ENCODE results near the gene GLI3. TPM values are rescaled to one million over a fixed set of nuclear protein-coding genes. Genes with fewer than 3 reads are reported as not detected.

Gene GLI3
- total and polyA plus RNA-seq, 3 experiments from 2014 or later = 0.16 to 0.46 (median 0.44) TPM

DNA sequence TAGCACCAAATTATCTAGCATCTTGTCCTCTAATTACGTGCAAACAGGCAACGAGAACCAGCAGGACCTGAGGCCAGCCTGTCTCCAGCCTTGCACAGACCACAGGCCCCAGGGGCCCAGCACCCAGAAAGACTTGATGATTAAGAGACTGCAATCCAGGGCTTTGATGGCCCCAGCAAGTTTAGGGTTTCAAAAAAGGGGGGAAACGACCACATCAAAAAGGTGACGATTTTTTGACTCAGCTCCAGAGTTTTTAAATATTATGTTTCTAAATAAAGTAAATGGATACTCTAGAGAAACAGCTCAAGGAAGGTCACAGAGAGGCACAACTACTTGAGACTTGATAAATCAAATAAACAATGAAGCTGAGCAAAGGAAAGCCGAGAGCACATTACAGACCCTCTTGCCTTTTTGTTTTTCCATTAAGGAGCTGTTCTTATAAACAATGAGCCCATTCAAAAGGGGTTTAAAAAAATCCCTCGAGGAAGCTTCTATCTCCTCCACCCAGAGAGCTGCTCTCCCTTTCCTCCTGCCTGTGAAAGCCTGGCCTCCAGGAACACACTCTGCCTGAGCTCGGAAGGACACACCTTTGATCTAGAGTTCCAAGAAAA lies 44.1 kb downstream of the GLI3 start:
- Histone ChIP-seq H3K27me3 (ENCODE audit: insufficient read depth, low read length, poor library complexity, severe bottlenecking) (no peaks in the 10 kb centered on the region), H3K4me3 (ENCODE audit: low read length) (no peak overlapping the region), H3K36me3 (ENCODE audit: insufficient read depth, low read length) (no peaks in the 10 kb centered on the region), H3K4me1 (ENCODE audit: insufficient read depth, low read length) (no peaks in the 10 kb centered on the region), H3K9me3 (ENCODE audit: low read length) (no peaks in the 10 kb centered on the region), H3K27ac (ENCODE audit: low read depth, low read length) (no peak overlapping the region)
- no peaks in the 10 kb centered on the region for H3K27me3 Mint-ChIP-seq
- CTCF ChIA-PET = no interaction called here
- H3K4me1 Mint-ChIP-seq = peaks cover 3 to 9% (median 6%) of the 10 kb centered on the region in 3 donors
- H3K27ac Mint-ChIP-seq = no peak overlapping the region
- POLR2A ChIA-PET = no interaction called here
- no peak for DNase-seq
- H3K4me3 Mint-ChIP-seq = no peak overlapping the region
- peaks cover 0 to 1% (median 0%) of the 10 kb centered on the region in 3 donors for H3K36me3 Mint-ChIP-seq
- peaks cover 0 to 2% (median 0%) of the 10 kb centered on the region in 5 donors for H3K9me3 Mint-ChIP-seq

DNA sequence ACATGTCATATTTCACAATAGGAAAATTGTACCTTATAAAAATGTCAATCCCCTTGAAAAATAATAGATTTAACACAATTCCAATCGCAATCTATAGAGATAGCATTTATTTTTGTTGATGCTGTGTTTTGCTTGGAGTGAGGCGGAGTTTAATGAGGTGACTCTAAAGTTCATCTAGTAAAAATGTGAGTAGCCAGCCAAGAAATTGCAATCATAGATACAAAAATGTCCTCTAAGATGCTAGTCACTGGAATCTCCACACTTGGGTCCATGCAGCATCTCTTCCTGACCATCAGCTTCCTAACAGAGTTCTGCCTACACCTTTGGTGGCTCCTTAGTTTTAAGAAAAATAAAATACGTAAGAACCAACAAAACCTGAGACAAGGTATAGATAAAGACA lies 44.9 kb downstream of the GLI3 start:
- Mint-ChIP-seq H3K27me3 (no peaks in the 10 kb centered on the region), H3K4me1 (peaks cover 3 to 9% (median 6%) of the 10 kb centered on the region in 3 donors), H3K4me3 (no peak overlapping the region), H3K9me3 (peaks cover 0 to 2% (median 0%) of the 10 kb centered on the region in 5 donors), H3K27ac (no peak overlapping the region), H3K36me3 (peaks cover 0 to 1% (median 0%) of the 10 kb centered on the region in 3 donors)
- Histone ChIP-seq H3K36me3 (ENCODE audit: insufficient read depth, low read length) (no peaks in the 10 kb centered on the region), H3K4me1 (ENCODE audit: insufficient read depth, low read length) (no peaks in the 10 kb centered on the region), H3K27me3 (ENCODE audit: insufficient read depth, low read length, poor library complexity, severe bottlenecking) (no peaks in the 10 kb centered on the region), H3K27ac (ENCODE audit: low read depth, low read length) (no peak overlapping the region), H3K4me3 (ENCODE audit: low read length) (no peak overlapping the region), H3K9me3 (ENCODE audit: low read length) (no peaks in the 10 kb centered on the region)
- POLR2A ChIA-PET = no interaction called here
- CTCF ChIA-PET = no interaction called here
- DNase-seq = no peak

GRCh38 chr7:42189535-42189934 lies 47.5 kb downstream of the GLI3 start:
- Mint-ChIP-seq H3K4me3 (no peak overlapping the region), H3K36me3 (peaks cover 0 to 1% (median 0%) of the 10 kb centered on the region in 3 donors), H3K4me1 (peaks cover 3 to 9% (median 6%) of the 10 kb centered on the region in 3 donors), H3K9me3 (peaks cover 0 to 5% (median 3%) of the 10 kb centered on the region in 5 donors), H3K27me3 (peaks cover 0 to 4% of the 10 kb centered on the region in 2 donors), H3K27ac (no peak overlapping the region)
- Histone ChIP-seq H3K27ac (ENCODE audit: low read depth, low read length) (no peak overlapping the region), H3K4me3 (ENCODE audit: low read length) (no peak overlapping the region), H3K27me3 (ENCODE audit: insufficient read depth, low read length, poor library complexity, severe bottlenecking) (no peaks in the 10 kb centered on the region), H3K36me3 (ENCODE audit: insufficient read depth, low read length) (no peaks in the 10 kb centered on the region), H3K9me3 (ENCODE audit: low read length) (no peaks in the 10 kb centered on the region), H3K4me1 (ENCODE audit: insufficient read depth, low read length) (no peaks in the 10 kb centered on the region)
- ChIA-PET POLR2A (no interaction called here), CTCF (no interaction called here)
- no peak for DNase-seq

GRCh38 chr7:42186151-42186550 lies 50.9 kb downstream of the GLI3 start:
- Mint-ChIP-seq H3K36me3 (no peaks in the 10 kb centered on the region), H3K27me3 (peaks cover 0 to 6% of the 10 kb centered on the region in 2 donors), H3K4me3 (no peak overlapping the region), H3K27ac (no peak overlapping the region), H3K9me3 (peaks cover 0 to 7% (median 3%) of the 10 kb centered on the region in 5 donors), H3K4me1 (no peaks in the 10 kb centered on the region)
- DNase-seq = no peak
- Histone ChIP-seq H3K4me1 (ENCODE audit: insufficient read depth, low read length) (no peaks in the 10 kb centered on the region), H3K36me3 (ENCODE audit: insufficient read depth, low read length) (no peaks in the 10 kb centered on the region), H3K27me3 (ENCODE audit: insufficient read depth, low read length, poor library complexity, severe bottlenecking) (no peaks in the 10 kb centered on the region), H3K27ac (ENCODE audit: low read depth, low read length) (no peak overlapping the region), H3K4me3 (ENCODE audit: low read length) (no peak overlapping the region), H3K9me3 (ENCODE audit: low read length) (no peaks in the 10 kb centered on the region)
- POLR2A ChIA-PET = no interaction called here
- CTCF ChIA-PET = no interaction called here

DNA sequence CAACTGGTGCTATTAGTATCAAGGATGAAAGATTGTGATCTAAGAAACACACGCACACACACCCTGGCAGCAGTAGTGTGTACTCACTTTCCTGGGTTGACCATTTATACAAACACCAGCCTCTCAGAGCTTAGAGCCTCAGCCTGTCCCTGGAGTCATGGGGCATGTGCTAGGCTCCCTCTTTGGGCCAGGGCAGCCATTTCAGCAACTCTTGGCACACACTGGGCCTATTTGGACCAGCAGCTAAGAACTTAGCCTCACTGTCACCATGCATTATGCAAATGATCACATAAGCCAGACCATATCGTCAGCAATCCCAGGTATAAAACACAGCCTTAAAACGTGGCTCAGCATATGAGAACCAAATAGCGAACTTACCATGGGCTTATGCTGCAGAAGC lies 51.3 kb downstream of the GLI3 start:
- POLR2A ChIA-PET = no interaction called here
- Mint-ChIP-seq H3K36me3 (no peaks in the 10 kb centered on the region), H3K9me3 (peaks cover 0 to 7% (median 3%) of the 10 kb centered on the region in 5 donors), H3K4me3 (no peak overlapping the region), H3K27me3 (peaks cover 0 to 6% of the 10 kb centered on the region in 2 donors), H3K27ac (no peak overlapping the region), H3K4me1 (no peaks in the 10 kb centered on the region)
- Histone ChIP-seq H3K27ac (ENCODE audit: low read depth, low read length) (no peak overlapping the region), H3K4me3 (ENCODE audit: low read length) (no peak overlapping the region), H3K9me3 (ENCODE audit: low read length) (no peaks in the 10 kb centered on the region), H3K36me3 (ENCODE audit: insufficient read depth, low read length) (no peaks in the 10 kb centered on the region), H3K27me3 (ENCODE audit: insufficient read depth, low read length, poor library complexity, severe bottlenecking) (no peaks in the 10 kb centered on the region), H3K4me1 (ENCODE audit: insufficient read depth, low read length) (no peaks in the 10 kb centered on the region)
- CTCF ChIA-PET = no interaction called here
- no peak for DNase-seq

DNA sequence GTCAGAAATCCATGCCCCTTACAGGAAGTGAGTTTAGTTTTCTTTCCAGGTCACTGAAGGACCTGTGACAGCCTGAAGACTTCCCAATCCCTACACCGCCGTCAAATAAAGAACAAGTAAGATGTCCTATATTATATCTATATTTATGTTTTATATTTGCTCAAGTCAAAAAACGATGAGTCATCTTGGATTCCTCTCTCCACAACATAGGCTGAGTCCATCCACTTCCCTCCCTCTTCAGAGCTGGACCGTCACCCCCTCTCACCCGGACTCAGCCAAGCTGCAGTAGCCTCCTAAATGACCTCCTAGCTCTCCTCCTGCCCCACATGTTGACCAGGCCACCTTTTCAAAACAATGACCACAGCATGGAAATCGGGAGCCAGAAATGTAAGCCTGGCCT lies 53.5 kb downstream of the GLI3 start:
- H3K27me3 ChIP-seq (ENCODE audit: insufficient read depth, low read length, poor library complexity, severe bottlenecking) = no peaks in the 10 kb centered on the region
- H3K4me1 Mint-ChIP-seq = no peaks in the 10 kb centered on the region
- ChIA-PET CTCF (no interaction called here), POLR2A (no interaction called here)
- H3K4me3 ChIP-seq (ENCODE audit: low read length) = no peak overlapping the region
- H3K36me3 ChIP-seq (ENCODE audit: insufficient read depth, low read length) = no peaks in the 10 kb centered on the region
- no peak overlapping the region for H3K4me3 Mint-ChIP-seq
- peaks cover 0 to 10% (median 3%) of the 10 kb centered on the region in 5 donors for H3K9me3 Mint-ChIP-seq
- H3K27me3 Mint-ChIP-seq = peaks cover 0 to 8% of the 10 kb centered on the region in 2 donors
- no peak for DNase-seq
- H3K9me3 ChIP-seq (ENCODE audit: low read length) = no peaks in the 10 kb centered on the region
- no peaks in the 10 kb centered on the region for H3K36me3 Mint-ChIP-seq
- H3K27ac ChIP-seq (ENCODE audit: low read depth, low read length) = no peak overlapping the region
- no peak overlapping the region for H3K27ac Mint-ChIP-seq
- H3K4me1 ChIP-seq (ENCODE audit: insufficient read depth, low read length) = no peaks in the 10 kb centered on the region

- Mint-ChIP-seq H3K9me3 (peaks cover 0 to 10% (median 3%) of the 10 kb centered on the region in 5 donors), H3K4me3 (no peak overlapping the region), H3K27me3 (peaks cover 0 to 12% of the 10 kb centered on the region in 2 donors), H3K36me3 (no peaks in the 10 kb centered on the region), H3K27ac (no peak overlapping the region), H3K4me1 (no peaks in the 10 kb centered on the region)
- Histone ChIP-seq H3K4me3 (ENCODE audit: low read length) (no peak overlapping the region), H3K27me3 (ENCODE audit: insufficient read depth, low read length, poor library complexity, severe bottlenecking) (no peaks in the 10 kb centered on the region), H3K9me3 (ENCODE audit: low read length) (no peaks in the 10 kb centered on the region), H3K36me3 (ENCODE audit: insufficient read depth, low read length) (no peaks in the 10 kb centered on the region), H3K27ac (ENCODE audit: low read depth, low read length) (no peak overlapping the region), H3K4me1 (ENCODE audit: insufficient read depth, low read length) (no peaks in the 10 kb centered on the region)
- ChIA-PET CTCF (no interaction called here), POLR2A (no interaction called here)
- DNase-seq = no peak
These were observed 55.4 kb downstream of the GLI3 start for GRCh38 chr7:42181566-42181965.

- Mint-ChIP-seq H3K4me1 (no peaks in the 10 kb centered on the region), H3K36me3 (no peaks in the 10 kb centered on the region), H3K4me3 (no peak overlapping the region), H3K9me3 (peaks cover 0 to 10% (median 3%) of the 10 kb centered on the region in 5 donors), H3K27ac (no peak overlapping the region), H3K27me3 (peaks cover 0 to 9% of the 10 kb centered on the region in 2 donors)
- no peak for DNase-seq
- ChIA-PET POLR2A (no interaction called here), CTCF (no interaction called here)
- Histone ChIP-seq H3K9me3 (ENCODE audit: low read length) (no peaks in the 10 kb centered on the region), H3K27me3 (ENCODE audit: insufficient read depth, low read length, poor library complexity, severe bottlenecking) (no peaks in the 10 kb centered on the region), H3K27ac (ENCODE audit: low read depth, low read length) (no peak overlapping the region), H3K36me3 (ENCODE audit: insufficient read depth, low read length) (no peaks in the 10 kb centered on the region), H3K4me1 (ENCODE audit: insufficient read depth, low read length) (no peaks in the 10 kb centered on the region), H3K4me3 (ENCODE audit: low read length) (no peak overlapping the region)
These were observed 56.2 kb downstream of the GLI3 start for GRCh38 chr7:42180806-42181205.

Measured in CD8-positive, alpha-beta memory T cell (primary cell).